ENCODE data around the gene HSPE1.
"Not testable (repeated sequence)": the region's sequence is repeated elsewhere in the genome, so short reads cannot be mapped to it uniquely, and the experiment has no call there.

The HSPE1 gene

GRCh38 chr2:197498937-197499593 lies 1.1 kb upstream of the HSPE1 start:
- DNase-seq = peak in 3 of 4 experiments; percentile 12 to 38 (median 36)

GRCh38 chr2:197500503-197501131 lies 438 bp downstream of the HSPE1 start:
- peak in 3 of 4 experiments; percentile 54 to 59 (median 56) for DNase-seq

- no peak for DNase-seq
These were observed 2.0 kb downstream of the HSPE1 start for GRCh38 chr2:197502201-197502600.

GRCh38 chr2:197502685-197503084 lies 2.5 kb downstream of the HSPE1 start:
- DNase-seq = no peak

- no peak for DNase-seq
These were observed 3.8 kb downstream of the HSPE1 start for GRCh38 chr2:197504000-197504399.

- DNase-seq = no peak
These were observed 4.3 kb downstream of the HSPE1 start for GRCh38 chr2:197504512-197504911.

- DNase-seq = no peak
These were observed 6.5 kb downstream of the HSPE1 start for GRCh38 chr2:197506658-197507057.

GRCh38 chr2:197513915-197514314 lies 13.7 kb downstream of the HSPE1 start:
- DNase-seq = no peak

- no peak for DNase-seq
These were observed 14.6 kb downstream of the HSPE1 start for GRCh38 chr2:197514754-197515153.

GRCh38 chr2:197515315-197515738 lies 15.1 kb downstream of the HSPE1 start:
- DNase-seq = no peak

- peak; percentile 83 to 90 (median 87) for DNase-seq
These were observed 15.7 kb downstream of the HSPE1 start, which contains the start of gene MOB4 for GRCh38 chr2:197515739-197516392. TSS of gene MOB4 (plus strand) at chr2:197516066. CDS start at chr2:197516087, 21 bp downstream.

- DNase-seq = peak in 1 of 4 experiments; percentile 13
These were observed 16.2 kb downstream of the HSPE1 start for GRCh38 chr2:197516393-197516761.

- DNase-seq = no peak
These were observed 17.0 kb downstream of the HSPE1 start for GRCh38 chr2:197517150-197517549.

- DNase-seq = no peak
These were observed 38.2 kb downstream of the HSPE1 start for GRCh38 chr2:197538412-197538811.

- DNase-seq = no peak
These were observed 39.6 kb downstream of the HSPE1 start for GRCh38 chr2:197539734-197540133.

GRCh38 chr2:197543206-197543605 lies 43.0 kb downstream of the HSPE1 start:
- no peak for DNase-seq

- no peak for DNase-seq
These were observed 47.2 kb downstream of the HSPE1 start for GRCh38 chr2:197547163-197547900.

GRCh38 chr2:197548582-197548981 lies 48.4 kb downstream of the HSPE1 start:
- DNase-seq = no peak

- not testable (repeated sequence) for DNase-seq
These were observed 51.1 kb downstream of the HSPE1 start for GRCh38 chr2:197551260-197551659.
